GM21528 (cell line): Measurements from ENCODE around the gene MPST.

Source experiments
- ATAC-seq: cut with Tn5 transposase; IDR thresholded peaks from one replicate; pipeline ENCODE4 v1.9.1; 2021; ENCODE audit warnings: mild to moderate bottlenecking, moderate library complexity; ENCODE audit not compliant: unreplicated experiment, low FRiP score

MPST gene

GRCh38 chr22:37000676-37001534, 18.6 kb upstream of the MPST start:
- ATAC-seq: no peak

DNA sequence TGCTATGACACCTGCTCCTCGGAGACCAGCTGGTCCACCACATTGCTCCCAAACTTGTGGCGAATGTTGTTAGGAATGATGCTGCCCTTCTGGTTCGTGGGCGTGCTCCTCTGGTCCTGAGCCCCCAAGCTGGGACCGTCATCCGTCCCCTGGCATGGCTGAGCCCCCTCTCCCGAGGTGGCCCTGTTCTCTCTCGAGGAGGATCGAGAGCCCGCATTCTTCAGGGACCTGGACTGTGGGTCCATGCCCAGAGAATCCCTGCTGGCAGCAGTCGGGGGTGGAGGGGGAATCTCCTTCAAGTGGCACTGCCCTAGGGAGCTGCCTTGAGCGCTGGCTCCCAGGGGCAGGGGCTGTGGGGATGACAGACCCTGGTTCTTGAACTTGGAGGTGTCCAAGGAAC, 17.7 kb upstream of the MPST start:
- ATAC-seq: no peak

- no peak for ATAC-seq
These were observed 16.9 kb upstream of the MPST start for GRCh38 chr22:37002633-37003032.

DNA sequence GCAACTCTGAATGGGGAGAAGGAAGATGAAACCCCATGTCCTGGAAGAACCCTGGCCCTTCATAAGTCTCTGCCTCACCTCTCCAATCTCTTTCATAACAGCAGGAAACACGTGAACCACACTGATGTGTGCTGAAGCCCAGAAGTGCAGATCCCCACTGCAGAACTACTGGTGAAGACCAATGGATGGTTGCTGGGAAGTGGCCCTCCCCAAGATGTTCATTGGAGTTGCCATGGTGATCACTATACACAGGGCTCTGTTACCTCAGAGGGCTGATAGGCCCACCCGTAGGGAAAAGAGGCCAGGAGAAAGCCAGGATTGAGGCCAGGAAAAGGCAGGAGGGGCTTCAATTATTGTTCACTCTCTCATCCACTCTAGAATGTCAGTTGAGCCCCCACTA, 11.9 kb upstream of the MPST start:
- no peak for ATAC-seq

DNA sequence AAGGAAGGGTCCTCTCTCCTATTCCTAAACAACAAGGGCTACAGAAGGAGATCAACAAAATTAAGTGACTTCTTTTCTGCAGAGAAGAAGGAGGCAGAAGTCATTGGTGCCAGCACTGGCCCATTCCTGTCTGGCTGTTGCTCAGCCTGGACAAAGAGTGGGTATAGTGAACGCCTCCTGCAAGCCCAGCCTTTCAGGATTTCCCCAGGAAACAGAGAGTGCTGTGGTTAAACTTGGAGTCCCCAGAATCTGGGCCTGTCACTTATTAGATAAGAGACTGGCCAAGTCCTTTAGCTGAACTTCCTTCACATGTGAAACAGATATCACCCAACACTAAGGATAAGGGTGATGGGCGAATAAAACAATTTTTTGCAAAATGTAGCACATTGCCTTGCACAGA, 11.2 kb upstream of the MPST start:
- no peak for ATAC-seq

DNA sequence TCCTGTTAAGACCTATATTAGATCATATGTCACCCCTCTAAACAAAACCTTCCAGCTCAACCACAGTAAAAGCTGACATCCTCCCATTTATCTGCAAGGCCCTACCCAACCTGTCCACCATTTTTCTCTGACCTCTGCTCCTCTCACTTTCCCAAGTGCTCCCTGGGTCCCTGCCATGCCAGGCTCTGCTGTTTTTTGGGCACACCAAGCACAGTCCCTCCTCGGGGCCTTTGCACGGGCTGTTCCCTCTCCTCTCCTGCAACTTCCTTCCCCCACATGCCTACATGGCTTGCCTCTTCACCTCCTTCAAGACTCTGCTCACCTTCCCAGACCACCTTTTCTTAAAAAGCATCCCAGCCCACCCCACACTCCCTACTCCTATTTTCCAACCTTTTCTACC, 10.1 kb upstream of the MPST start:
- ATAC-seq: no peak

DNA sequence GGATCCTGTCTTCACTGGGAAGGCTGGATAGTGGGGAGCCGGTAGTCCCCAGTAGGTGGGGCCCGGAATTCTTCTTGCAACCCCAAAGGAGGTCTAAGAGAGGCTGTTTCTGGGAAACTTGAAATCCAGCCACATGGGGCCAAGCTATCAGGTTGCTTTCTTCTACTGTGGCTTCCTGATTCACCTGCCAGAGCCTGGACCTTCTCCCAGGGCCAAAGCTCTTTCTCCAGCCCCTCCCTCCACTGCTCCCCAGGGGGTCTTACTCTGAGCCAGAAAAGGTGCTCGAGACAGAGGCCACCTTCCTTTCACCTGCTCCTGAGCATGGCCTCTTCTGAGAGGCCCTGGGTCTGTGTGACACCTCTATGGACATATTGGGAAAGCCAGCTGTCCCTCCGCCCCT, 9.4 kb upstream of the MPST start:
- ATAC-seq: no peak

DNA sequence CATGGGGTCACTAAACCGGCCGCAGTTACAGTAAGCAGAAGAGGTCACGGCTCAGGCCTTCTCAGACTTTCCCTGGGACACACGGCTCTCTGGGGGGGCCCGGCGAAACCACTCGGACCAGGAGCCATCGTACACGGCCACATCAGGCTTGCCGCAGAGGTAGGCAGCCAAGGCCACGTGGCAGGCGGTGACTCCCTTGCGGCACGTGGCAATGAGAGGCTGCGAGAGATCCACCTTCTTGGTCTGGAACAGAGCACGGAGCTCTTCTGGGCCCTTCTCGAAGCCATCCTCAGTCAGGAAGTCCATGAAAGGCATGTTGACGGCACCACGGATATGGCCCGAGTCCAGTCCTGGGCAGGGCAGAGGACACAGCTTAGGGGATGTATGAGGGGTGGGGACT, 8.6 kb upstream of the MPST start:
- ATAC-seq: no peak

GRCh38 chr22:37011472-37011871, 8.1 kb upstream of the MPST start:
- ATAC-seq: no peak

GRCh38 chr22:37012262-37012904, 7.2 kb upstream of the MPST start:
- ATAC-seq: no peak

- no peak for ATAC-seq
These were observed 6.6 kb upstream of the MPST start for GRCh38 chr22:37012956-37013355.

GRCh38 chr22:37014415-37014806, 5.1 kb upstream of the MPST start:
- ATAC-seq: no peak

DNA sequence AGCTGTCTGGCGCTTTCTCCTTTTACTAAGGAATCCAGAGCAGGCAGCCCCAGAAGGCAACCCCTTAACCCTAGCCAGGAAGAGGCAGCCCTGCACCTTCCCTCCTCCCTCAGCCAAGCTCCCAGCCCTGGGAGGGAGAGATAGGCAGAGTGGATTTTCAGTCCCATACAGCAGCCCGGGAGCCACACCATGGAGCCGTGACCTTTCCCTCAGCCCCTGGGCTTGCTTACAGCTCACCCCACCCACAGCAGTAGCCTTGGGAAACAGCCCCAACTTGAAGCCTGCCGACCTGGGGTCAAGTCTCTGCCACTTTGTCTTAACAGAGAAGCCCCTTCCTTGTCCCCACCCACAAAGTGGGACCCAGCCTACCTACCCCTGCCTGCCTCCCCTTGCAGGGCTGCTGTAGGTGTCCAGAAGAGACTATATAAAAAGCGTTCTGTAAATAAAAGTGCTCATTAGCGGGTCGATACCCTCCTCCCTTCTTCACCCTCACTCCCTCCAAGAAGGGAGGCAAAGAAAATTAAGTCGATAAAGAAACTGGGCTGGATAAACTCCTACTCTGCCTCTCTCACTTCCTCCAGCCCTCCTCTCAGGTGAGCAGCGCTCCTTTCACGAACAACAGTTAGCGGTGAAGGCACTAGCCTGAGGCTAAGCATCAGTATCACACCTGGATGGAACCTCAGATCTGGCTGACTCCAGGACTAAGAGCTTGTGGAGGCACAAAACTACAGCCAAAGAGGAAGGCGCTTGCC, 4.5 kb upstream of the MPST start:
- no peak for ATAC-seq

DNA sequence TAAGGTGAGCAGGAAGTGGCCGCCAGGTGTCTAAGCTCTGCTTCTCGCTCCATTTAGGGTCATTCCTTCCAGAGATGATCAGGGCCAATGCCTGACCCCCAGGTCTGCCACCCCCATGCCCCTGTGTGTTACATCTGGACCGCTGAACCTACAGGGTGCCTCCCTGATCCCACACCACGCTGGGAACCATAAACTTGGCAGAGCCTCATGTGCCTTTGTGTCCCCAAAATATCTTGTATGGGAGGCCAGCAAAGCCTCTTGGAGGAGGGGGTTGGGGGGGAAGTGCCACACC, 4.0 kb upstream of the MPST start:
- no peak for ATAC-seq

DNA sequence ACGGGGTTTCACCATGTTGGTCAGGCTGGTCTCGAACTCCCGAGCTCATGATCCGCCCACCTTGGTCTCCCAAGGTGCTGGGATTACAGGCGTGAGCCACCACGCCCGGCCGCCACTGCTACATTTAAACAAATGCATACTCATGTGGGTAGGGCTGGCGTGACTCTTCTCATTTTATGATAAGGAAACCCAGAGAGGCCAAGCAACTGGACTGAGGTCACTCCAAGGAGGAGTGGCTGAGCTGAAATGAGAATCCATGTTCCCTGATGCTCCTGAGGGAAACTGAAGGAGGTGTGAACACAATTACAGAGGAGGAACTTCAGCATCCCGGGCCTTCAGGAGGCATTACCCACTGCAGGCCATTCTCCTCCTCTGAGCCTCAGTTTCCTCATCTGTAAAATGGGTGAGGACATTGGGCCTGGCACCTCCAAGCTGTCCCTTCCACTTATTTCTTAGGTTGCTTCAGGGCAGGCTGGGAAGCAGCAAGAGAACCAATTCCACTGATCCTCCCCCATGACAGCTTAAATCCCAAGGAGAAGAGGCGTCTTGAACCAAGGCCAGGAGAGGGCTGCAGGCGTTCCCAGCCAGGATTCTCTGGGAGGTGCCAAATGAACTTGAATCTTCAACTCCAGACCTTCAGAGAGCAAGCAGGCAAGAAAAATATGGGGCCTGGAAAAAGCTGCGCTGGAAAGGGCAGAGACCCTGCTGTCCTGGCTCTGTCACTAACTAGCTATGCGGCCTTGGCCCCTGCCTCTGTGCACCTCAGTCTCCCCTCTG, 3.2 kb upstream of the MPST start:
- no peak for ATAC-seq

GRCh38 chr22:37017356-37017755, 2.2 kb upstream of the MPST start:
- ATAC-seq: no peak

DNA sequence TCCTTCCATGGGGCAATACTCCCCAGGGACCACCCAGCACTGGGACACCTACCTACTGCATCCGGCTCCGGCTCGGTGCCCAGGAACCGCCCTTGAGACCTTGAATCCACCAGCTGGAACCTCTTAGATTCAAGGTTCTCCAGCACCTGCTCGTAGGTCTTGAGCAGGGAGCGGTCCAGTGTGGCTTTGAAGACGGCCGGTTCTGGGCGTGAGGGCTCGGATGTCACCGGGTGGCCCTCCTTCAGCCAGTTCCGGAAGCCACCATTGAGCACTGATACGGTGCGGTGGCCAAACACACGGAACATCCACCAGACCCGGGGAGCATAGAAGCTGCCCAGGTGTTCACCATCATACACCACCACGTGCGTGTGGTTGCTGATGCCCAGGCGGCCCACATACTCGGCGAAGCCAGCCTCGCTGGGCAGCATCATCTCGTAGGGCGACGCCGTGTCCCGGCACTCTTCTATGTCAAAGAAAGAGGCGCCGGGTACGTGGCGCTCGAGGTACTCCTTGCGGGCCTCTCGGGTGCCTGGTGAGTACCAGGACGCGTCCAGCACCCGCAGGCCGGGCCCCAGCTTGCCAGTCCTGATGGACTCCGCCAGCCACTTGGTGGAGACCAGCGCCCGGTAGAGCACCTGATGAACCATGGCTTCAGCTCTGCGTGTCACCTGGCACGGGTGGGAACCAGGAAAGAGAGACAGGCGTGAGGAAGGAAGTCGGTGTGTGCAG, 1.3 kb upstream of the MPST start:
- ATAC-seq: no peak

GRCh38 chr22:37018815-37019308, 680 bp upstream of the MPST start:
- peak; percentile 31 for ATAC-seq

GRCh38 chr22:37020192-37020479, 594 bp downstream of the MPST start:
- ATAC-seq: no peak

- no peak for ATAC-seq
These were observed 1.5 kb downstream of the MPST start for GRCh38 chr22:37021041-37021440.
